Right kidney (tissue), 1 donor: Measurements from ENCODE around the gene SCGB1C1.
A peak's percentile ranks its signal among the peaks of the same experiment; 100 is the strongest.

ENCODE experiments used
- DNase-seq: peaks from one replicate; pipeline ENCODE4 v3.0.0-alpha.2; 2016

Gene SCGB1C1

DNA sequence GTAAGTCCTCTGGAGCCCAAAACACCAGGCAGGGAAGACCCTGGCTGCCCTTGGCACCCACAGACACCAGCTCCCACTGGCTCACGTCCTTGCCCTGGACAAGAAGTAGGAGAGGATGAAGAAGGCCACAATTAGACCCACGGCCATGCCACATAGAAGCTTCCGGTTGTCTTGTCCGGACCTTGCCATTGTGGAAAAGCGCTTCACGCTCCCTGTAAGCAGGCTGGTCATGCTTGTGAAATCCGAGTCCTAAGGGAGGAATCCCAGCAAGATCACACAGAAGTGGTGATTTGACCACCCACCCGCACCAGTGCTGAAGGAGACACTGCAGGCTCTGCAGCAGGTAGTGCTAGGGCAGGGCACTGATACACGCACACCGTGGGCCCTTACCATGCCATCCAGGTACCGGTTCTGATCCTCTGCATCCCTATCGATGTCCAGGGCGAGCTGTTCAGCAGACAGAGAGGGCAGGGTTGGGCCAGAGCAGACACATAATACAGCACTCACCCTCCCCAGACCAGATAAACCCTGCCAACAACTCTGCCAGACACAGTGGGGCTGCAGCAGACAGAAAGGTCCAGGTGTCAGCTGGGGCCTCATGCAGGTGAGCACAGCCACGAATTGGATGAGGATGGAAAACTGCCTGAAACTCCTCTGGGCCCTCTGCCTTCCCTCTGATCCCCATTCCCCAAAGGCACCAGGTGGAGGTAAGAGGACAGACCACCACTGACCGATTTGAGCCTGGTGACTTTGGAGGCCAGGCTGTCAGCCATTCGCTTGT is 12.5 kb downstream of the SCGB1C1 start:
- no peak for DNase-seq

DNA sequence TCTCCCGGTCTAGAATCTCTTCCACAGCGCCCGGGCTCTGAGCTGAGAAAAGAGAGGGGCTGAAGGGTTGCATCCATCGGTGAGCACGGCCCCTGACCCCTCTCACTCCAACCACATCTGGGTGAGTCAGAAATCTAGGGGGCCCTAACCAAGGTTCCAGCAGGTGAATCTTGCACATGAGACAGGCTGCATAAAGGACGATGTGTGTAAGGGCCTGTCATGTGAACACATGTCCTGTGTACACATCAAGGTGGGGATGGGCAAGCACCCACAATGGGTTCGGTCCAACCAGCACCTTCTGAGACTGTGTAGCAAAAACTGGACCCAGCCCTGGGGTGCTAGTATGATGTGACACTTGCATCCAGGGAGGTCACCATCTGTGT is 13.1 kb downstream of the SCGB1C1 start:
- no peak for DNase-seq

DNA sequence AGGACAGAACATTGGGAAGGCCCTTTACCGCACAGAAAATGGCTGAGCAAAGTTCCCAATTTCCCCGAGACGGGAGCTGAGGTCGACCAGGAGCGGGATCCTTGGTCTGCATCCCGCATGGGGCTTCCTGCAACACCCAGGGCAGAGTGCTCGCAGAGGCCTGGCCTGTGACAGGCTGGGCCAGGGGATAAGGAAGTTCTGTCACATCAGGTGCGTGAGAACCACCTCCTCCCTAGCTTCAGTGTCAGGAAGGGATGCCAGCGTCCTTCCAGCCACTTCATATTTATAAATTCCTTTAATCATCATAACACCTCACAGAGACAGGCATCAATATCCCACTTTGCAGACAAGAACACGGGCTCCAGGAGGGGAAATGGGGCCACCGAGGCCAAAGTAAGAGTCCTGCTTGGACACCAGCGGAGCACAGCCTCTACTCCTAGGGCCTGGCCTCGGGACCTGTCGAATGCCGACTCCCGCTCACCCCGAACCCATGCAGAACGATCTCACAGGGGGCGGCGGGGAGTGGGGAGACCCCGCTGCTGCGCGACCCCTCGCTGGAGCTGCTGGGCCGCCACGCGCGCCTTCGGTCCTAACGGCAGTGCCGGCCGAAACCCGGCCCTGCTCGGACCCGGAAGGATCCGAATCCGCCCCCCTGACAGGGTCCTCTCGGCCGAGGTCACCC is 13.8 kb downstream of the SCGB1C1 start:
- no peak for DNase-seq

DNA sequence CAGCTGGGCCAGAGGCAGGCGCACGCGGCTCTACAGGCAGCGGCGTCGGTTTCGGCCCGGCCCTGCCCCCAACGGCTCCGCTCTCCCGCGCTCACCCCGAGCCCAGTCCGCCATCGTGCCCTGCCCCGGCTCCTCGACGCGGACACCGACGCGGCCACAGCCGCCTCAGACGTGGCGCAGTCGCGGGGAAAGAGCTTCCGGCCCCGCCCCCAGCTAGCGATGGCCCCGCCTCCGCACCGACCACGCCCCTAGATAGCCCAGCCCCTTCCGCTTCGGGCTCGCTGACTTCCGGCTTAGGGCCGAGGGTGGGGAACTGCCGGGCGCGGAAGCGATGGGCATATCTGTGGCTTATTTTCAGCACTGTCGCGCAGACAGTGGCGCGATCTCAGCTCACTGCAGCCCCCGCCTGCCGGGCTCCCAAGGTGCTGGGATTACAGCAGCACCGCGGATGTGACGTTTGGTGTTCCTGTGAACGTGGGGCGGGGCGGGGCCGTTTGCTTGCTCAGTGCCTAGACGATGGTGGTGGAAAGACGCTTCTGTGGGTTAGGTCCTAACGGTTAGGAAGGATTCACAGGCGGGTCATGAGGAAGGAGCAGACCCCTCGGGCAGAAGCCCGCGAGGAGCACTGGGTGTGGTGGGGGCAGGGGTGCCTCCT is 14.5 kb downstream of the SCGB1C1 start, which contains the start of the genes BET1L and RIC8A:
TSS of gene BET1L (minus strand) at position 192 of the 655 bp plus-strand sequence. CDS start at position 114, 78 bp downstream.
TSS of gene RIC8A (plus strand) at position 501 of the 655 bp plus-strand sequence. CDS start 1,147 bp downstream, outside the sequence.
- peak; percentile 94 for DNase-seq

DNA sequence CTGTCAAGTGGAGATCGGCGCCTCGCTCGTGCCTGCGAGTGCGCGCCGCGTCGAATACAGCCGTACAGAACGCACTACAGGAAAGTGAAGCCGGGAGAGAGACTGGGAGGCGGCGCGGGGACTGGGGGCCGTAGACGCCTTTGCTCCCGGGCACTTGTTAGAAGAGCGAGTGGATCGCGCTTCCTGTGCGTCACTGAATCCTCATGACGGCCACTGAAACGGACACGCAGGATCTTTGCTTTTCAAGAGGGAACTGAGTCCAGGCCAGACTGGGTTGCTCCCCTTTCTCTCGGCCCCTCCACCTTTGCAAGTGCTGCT is 14.9 kb downstream of the SCGB1C1 start:
- no peak for DNase-seq

DNA sequence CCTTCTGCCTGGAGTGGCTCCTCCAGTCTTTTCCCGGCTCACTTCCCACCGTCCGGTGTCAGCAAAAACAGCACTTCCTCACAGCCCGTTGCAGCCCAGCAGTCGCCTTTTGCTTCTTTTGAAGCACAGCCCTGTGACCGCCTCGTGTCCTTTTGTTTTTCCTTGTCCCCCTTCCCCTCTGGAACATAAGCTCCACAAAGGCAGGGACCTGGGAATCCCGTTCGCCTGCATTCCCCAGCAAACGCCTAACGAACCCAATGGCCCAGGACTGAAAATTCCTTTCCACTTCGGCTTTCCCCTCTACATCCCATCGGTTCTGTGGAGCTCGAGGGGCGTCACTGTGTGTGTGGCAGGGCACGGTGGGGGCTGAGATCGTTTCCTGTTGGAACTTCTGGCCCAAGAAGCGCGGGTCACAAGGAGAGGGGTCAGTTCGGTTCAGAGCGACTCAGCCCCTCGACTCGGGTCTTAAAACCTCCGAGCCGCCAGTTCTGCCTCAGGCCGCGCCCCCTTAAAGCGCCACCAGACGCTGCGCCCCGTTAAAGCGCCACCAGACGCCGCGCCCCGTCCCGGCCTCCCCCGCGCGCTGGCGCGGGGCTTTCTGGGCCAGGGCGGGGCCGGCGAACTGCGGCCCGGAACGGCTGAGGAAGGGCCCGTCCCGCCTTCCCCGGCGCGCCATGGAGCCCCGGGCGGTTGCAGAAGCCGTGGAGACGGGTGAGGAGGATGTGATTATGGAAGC is 15.5 kb downstream of the SCGB1C1 start:
- peak; percentile 82 for DNase-seq

DNA sequence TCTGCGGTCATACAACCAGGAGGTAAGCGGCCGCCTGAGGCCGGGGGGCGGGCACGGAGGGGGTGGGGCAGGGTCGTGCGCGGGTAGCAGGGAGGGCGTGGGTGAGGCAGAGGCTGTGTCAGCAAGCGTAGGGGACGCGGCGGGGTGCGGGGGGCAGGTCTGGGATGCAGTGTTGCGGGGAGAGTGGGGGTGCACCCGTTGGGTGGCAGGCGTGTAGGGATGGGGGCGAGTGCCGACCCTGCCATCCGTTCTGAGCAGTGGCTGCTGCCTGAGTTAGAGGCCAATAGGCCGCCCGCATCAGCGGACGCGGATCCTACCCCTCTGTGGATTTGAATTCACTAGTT is 16.0 kb downstream of the SCGB1C1 start:
- DNase-seq: no peak

DNA sequence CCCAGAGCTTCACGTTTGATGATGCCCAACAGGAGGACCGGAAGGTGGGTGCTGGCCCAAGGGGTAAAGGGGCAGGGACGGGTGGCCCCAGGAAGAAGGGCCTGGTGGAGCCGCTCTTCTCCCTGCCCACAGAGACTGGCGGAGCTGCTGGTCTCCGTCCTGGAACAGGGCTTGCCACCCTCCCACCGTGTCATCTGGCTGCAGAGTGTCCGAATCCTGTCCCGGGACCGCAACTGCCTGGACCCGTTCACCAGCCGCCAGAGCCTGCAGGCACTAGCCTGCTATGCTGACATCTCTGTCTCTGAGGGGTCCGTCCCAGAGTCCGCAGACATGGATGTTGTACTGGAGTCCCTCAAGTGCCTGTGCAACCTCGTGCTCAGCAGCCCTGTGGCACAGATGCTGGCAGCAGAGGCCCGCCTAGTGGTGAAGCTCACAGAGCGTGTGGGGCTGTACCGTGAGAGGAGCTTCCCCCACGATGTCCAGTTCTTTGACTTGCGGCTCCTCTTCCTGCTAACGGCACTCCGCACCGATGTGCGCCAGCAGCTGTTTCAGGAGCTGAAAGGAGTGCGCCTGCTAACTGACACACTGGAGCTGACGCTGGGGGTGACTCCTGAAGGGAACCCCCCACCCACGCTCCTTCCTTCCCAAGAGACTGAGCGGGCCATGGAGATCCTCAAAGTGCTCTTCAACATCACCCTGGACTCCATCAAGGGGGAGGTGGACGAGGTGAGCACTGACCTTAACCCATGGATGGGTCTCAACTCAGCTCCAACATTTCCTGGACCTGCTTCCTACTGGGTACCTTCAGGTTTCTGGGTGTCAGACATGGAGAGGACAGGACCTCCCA is 16.6 kb downstream of the SCGB1C1 start:
- no peak for DNase-seq

DNA sequence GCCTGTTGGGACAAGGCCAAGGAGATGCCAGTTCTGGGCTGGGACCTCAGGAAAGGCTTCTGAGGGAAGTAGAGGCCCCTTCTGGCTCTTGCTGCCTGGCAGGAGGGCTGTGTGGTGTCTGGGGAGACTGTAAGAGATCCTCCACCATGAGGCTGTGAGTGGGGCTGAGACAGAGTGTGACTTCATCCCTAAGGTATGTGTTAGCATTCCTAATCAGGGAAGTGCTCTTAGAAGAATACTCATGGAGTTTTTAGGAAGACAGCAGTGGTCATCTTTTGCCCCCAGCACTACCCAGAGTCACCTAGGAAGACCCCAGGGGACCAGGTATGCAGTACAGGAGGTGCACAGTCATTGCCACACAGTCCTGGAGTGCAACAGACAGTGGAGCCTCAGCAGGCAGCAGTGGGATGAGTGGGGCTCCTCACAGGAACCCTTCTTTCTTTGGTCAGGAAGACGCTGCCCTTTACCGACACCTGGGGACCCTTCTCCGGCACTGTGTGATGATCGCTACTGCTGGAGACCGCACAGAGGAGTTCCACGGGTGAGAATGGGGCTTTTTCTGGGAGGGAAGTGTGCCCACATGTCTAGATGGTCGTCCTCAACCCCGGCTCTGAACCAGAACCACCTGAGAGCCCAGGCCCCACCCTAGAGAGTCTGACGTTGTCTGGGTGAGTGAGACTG is 17.4 kb downstream of the SCGB1C1 start:
- DNase-seq: no peak

DNA sequence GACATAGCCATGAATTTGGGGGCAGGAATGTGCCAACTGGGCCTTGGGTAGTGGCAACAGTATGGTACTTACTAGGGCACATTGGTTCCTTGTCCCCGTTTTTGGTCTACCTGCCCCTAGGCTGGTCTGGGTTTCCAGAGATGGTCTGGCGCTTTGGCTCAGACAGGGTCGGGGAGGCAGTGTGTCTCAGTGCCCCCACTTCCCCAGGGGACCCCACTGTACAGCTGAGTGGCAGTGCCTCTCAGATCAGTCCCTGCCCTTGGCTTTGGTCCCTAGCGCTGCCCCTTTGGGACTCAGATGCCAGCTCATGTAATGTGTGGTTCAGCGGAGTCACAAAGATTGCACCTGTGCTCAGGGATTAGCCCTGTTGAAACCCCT is 17.9 kb downstream of the SCGB1C1 start:
- no peak for DNase-seq

DNA sequence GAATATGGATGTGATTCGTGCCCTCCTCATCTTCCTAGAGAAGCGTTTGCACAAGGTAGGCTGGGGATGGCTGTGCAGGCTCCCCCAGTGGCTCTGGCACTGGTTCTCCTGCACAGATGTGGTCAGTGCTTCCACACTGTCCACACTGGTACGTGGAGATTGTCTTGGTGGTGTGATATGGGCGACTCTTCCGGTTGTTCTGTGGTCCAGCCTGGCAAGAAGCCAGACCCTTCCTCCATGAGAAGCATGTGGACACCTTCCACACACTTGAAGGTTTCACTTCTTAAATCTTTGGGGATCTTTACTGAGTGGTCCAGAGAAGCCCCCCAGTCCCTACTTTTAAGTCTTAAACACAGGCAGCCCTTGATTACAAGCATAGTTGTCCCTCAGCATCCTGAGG is 18.4 kb downstream of the SCGB1C1 start:
- DNase-seq: no peak

DNA sequence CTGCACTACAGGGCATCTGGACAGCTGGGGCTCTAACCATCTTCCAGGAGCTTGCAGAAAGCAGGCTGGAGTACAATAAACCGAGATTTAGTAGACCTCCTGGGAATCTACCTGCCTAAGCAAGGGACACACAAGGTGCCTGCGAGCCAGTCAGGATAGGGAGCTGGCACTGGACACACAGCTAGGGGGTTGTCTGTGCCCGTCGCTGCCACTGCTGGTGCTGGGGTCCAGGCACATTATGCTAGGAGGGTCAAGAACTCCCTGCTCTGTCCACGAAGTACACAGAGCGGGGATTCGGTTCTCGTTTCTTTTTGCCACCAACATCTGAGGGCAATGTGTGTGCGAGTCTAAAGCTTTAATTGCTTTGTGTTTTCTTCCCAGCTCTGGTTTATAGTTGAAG is 18.9 kb downstream of the SCGB1C1 start:
- no peak for DNase-seq

DNA sequence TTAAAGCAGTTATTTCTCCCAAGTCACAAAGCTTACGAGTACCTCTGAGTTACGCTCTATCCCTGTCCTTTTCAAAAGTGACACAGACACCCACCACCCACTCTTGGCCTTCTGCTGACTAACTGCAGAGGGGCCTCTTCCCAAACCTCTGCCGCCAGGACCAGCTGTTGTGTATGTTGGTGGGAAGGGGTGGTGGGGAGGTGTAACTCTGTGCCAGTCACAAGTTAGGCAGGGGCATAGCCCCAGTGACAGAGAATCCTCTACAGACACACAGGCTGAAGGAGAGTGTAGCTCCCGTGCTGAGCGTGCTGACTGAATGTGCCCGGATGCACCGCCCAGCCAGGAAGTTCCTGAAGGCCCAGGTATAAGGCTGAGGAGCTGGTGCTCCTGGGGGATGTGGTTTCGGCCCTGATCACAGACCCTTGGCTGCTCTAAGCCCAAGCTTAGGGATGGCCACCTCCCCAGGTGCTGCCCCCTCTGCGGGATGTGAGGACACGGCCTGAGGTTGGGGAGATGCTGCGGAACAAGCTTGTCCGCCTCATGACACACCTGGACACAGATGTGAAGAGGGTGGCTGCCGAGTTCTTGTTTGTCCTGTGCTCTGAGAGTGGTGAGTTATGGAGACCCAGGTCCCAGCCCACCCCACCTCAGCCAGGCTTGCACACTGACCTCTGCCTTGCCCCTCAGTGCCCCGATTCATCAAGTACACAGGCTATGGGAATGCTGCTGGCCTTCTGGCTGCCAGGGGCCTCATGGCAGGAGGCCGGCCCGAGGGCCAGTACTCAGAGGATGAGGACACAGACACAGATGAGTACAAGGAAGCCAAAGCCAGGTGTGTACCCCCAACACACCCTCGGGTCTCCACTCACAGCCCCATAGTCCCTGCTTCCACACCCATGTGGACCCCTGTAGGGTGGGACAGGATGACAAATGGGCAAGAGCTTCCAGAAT is 19.5 kb downstream of the SCGB1C1 start:
- no peak for DNase-seq

DNA sequence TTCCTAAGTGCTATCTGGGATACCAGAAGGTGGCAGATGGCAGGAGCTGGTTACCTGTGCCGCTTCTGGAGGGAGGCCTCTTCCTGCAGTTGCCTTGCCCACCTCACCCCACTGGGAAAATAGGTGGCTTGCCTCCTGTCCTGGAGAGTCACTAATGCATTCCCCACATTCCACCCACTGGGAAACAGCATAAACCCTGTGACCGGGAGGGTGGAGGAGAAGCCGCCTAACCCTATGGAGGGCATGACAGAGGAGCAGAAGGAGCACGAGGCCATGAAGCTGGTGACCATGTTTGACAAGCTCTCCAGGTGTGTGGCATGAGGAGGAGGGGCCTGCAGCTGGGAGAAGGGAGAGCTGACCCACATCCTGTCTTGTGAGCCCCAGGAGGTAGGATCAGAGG is 20.2 kb downstream of the SCGB1C1 start:
- DNase-seq: no peak

DNA sequence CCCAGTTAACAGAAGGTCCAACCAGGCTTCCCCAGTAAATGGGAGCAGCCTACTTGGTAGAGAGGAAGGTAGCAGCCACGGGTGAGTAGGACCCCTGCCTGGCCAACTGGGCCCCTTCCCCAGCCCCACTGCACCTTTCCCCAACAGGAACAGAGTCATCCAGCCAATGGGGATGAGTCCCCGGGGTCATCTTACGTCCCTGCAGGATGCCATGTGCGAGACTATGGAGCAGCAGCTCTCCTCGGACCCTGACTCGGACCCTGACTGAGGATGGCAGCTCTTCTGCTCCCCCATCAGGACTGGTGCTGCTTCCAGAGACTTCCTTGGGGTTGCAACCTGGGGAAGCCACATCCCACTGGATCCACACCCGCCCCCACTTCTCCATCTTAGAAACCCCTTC is 21.2 kb downstream of the SCGB1C1 start:
- no peak for DNase-seq

DNA sequence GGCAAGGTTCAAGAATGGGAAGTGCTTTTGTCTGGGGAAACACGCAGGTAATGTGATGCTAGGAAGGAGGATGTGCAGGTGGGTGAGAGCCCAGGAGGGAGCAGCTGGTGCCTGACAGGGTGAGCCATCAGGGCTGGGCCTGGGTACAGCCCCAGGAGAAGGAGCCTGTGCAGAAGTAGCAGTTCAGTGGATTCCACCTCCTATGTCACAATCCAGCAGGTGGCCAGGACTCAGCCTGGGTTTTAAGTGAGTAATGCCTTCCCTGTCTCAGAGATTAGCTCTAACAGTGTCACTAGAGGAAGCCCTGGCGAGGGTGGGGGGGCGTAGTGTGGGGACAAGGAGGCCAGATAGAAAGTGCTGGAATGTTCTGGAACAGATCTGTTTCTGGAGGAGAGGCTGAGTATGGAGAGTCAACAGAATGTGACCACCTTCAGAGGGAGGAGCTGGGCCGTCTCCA is 22.7 kb downstream of the SCGB1C1 start:
- no peak for DNase-seq

DNA sequence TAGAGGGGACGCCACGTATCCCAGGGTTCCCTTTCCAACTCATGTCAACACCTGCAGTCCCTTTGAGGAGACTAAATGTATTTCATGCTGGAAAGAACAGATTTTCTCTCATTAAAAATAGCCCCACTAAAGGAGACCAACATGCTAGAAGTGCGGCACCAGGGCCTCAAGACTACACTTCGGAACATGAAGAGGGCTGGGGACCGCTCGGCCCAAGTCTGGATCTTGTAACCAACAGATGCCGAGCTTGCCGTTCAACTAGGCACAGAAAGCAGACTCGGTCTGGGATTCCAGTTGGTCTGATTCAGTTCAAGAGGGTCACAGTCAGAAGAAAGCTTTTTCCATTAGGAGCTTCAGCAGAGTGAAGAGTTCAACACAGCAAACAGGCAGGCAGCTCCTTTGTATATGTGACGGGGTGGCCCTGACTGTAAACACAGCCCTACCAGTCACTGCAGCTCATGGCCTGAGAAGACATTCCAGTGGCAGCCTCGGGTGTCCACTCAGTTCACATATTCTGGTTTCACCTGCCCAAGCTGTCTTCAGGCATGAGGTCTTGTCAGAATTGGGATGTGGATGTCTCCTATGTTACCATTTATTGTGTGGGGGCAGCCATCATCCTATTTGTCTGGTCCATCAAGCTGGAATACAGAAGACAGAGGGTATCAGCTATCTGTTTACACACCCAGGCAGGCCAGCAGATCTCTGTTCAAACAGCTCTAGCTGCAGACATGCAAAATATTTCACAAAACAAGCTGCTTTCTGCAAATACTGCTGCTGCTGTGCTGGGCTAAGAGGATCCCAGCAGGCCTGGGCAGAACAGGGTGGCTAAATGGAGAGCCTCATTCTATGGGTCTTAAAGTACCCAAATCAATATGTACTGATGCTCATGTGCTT is 23.4 kb downstream of the SCGB1C1 start:
- DNase-seq: no peak

DNA sequence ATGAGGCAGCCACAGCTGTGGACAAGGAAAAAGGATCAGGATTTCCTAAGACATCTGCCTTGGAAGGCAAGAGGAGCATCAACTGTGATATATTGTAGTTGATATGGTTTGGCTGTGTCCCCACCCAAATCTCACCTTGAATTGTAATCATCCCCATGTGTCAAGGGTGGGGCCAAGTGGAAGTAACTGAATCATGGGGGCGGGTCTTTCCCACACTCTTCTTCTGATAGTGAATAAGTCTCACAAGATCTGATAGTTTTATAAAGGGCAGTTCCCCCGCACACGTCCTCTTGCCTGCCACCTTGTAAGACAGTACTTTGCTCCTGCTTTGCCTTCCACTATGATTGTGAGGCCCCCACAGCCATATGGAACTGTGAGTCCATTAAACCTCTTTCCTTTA is 24.8 kb downstream of the SCGB1C1 start:
- no peak for DNase-seq
